GM13976 (cell line): ENCODE data around the gene SLC2A9.

ENCODE experiments used
- DNase-seq: peaks from one replicate; pipeline ENCODE4 v3.0.0; 2012; ENCODE audit warnings: low spot score
- in situ Hi-C: fragments of 300-500 bp; cut with MboI; formaldehyde crosslinking; loops from one replicate; pipeline ENCODE4 v1.12.0; 2022; ENCODE audit warnings: low sequenced_read_pairs, mixed read lengths, inconsistent platforms; ENCODE audit not compliant: unreplicated experiment
- TF ChIP-seq, protein P1 (sequence below): IDR thresholded peaks from 2 replicates; pipeline ENCODE4 v1.5.1; 2012; ENCODE audit warnings: borderline replicate concordance, mild to moderate bottlenecking; ENCODE audit not compliant: insufficient read depth; ENCODE audit errors: extremely low read depth, missing control alignments, control extremely low read depth

SLC2A9 gene

DNA sequence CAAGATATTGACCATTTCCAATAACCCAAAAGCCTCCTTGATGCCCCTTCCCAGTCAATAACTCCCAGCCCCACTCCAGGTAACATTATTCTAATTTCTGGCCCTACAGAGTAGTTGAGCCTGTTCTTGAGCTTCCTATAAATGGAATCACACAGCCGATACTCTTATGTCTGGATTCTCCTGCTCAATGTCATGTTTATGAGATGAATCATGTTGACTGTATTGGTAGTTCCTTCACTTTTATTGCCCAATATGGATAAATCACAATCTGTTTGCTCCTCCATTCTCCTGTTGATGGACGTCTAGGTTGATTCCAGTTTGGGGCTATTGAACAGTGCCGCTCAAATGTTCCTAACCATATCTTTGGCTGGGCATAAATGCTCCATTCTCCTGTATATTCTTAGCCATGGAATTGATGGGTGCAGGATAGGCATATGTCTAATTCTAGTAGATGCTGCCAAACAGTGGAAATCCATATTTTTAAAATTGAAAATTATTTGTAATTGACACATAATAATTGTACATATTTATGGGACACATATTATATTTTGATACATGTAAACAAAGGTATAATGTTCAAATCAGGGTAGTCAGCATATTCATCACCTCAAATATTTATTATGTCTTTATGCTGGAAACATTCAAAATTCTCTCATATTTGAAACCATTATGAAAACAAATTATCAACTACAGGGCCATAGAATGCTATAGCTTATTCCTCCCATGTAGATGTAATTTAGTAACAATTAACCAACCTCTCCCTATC lies 40.5 kb upstream of the SLC2A9 start:
- no peak for DNase-seq
- TF ChIP-seq, protein P1, sequence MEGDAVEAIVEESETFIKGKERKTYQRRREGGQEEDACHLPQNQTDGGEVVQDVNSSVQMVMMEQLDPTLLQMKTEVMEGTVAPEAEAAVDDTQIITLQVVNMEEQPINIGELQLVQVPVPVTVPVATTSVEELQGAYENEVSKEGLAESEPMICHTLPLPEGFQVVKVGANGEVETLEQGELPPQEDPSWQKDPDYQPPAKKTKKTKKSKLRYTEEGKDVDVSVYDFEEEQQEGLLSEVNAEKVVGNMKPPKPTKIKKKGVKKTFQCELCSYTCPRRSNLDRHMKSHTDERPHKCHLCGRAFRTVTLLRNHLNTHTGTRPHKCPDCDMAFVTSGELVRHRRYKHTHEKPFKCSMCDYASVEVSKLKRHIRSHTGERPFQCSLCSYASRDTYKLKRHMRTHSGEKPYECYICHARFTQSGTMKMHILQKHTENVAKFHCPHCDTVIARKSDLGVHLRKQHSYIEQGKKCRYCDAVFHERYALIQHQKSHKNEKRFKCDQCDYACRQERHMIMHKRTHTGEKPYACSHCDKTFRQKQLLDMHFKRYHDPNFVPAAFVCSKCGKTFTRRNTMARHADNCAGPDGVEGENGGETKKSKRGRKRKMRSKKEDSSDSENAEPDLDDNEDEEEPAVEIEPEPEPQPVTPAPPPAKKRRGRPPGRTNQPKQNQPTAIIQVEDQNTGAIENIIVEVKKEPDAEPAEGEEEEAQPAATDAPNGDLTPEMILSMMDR, result no peak
- in situ Hi-C loops, result no loop called here

DNA sequence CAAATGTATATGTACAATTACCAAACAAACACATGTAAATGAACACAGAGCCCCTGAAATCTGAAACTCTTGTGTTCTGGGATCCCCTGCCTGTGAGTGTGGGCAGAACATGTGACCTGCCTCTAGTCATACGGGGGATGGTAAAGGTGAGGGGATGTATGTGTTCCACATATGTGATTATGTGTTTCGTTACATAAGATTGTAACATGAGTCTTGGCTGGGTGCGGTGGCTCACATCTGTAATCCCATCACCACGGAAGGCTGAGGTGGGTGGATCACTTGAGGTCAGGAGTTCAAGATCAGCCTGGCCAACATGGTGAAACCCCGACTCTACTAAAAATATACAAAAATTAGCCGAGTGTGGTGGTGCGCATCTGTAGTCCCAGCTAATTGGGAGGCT lies 37.1 kb upstream of the SLC2A9 start:
- no peak for DNase-seq
- TF ChIP-seq, protein P1, result no peak
- in situ Hi-C loops, result no loop called here

DNA sequence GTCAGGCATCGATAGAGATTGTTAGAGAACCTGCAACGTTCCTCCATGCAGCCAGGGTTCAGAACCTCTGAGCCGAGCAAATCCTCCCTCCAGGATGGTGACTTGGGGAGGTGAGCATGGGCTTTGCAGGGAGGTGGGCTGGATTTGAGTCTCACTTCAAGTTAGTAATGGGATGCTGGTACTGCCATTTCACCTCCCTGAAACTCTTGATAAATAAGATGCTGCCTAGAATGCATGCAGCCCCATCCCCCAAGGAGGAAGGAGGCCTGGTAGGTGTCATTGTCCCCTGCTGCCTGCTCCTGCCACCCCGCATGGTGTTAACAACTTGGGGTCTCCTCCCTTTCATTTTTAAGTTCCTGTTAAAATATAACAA lies 35.7 kb upstream of the SLC2A9 start:
- TF ChIP-seq, protein P1, result no peak
- in situ Hi-C loops, result no loop called here
- DNase-seq, result no peak

DNA sequence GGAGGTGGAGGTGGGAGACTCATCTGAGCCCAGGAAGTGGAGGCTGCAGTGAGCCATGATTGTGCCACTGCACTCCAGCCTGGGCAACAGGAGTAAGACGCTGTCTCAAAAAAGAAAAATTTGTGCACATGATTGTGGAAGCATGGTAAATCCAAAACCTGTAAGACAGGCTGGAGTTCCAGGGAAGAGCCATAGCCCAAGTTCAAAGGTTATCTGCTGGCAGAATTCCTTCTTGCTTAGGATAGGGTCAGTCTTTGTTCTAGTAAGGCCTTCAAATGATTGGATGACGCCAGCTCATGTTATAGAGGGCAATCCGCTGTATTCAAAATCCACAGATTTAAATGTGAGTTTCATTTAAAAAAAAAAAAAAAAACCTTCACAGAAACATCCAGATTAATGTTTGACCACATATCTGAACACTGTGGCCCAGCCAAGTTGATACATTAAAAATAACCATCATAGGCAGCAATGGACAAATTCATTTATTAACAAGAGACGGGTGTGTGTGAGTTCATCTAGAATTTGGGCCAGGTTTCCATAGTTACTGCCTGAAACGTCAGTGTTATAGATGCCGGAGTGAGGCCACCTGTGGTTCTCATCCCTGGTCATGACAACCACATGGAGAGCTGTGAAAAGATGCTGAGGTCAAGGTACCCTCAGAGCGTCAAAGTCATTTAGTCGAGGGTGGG lies 35.2 kb upstream of the SLC2A9 start:
- DNase-seq, result no peak
- in situ Hi-C loops, result no loop called here
- TF ChIP-seq, protein P1, result no peak

DNA sequence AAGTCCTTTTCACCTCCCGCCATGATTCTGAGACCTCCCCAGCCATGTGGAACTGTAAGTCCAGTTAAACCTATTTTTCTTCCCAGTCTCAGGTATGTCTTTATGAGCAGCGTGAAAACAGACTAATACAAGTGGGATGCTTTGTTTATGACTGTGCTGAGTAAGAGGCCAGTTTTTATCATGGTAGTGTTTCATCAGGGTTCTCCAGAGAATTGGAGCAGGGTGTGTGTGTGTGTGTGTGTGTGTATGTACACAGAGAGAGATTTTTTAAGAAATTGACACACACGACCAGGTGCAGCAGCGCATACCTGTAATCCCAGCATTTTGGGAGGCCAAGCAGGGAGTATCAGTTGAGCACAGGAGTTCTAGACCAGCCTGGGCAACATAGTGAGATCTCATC lies 34.6 kb upstream of the SLC2A9 start:
- TF ChIP-seq, protein P1, result no peak
- DNase-seq, result no peak
- in situ Hi-C loops, result no loop called here

DNA sequence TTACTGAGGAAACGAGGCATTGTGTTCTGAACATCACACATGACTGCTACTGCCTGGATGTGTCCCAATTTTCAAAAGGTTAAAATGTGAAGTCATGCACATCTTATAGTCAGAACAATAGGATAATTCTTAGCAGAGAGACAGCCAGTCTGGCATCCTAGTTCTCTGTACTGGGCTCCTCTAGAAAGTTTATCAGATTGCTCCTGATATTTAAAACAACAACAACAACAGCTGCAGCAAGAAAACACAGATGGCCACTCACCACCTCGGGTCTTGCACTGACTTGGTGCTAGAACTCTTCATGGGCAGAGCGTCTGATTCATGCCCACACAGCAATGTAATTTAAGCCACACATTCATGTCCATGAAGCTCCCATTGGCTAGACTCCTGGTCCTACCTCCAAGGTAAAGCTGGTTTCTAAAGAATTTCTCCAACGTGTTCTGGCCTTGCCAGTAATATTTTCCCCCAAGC lies 33.3 kb upstream of the SLC2A9 start:
- DNase-seq, result no peak
- TF ChIP-seq, protein P1, result no peak
- in situ Hi-C loops, result no loop called here
